Measurements from ENCODE around the gene CCN2.
"Not testable (repeated sequence)": the region's sequence is repeated elsewhere in the genome, so short reads cannot be mapped to it uniquely, and the experiment has no call there.

The CCN2 gene

DNA sequence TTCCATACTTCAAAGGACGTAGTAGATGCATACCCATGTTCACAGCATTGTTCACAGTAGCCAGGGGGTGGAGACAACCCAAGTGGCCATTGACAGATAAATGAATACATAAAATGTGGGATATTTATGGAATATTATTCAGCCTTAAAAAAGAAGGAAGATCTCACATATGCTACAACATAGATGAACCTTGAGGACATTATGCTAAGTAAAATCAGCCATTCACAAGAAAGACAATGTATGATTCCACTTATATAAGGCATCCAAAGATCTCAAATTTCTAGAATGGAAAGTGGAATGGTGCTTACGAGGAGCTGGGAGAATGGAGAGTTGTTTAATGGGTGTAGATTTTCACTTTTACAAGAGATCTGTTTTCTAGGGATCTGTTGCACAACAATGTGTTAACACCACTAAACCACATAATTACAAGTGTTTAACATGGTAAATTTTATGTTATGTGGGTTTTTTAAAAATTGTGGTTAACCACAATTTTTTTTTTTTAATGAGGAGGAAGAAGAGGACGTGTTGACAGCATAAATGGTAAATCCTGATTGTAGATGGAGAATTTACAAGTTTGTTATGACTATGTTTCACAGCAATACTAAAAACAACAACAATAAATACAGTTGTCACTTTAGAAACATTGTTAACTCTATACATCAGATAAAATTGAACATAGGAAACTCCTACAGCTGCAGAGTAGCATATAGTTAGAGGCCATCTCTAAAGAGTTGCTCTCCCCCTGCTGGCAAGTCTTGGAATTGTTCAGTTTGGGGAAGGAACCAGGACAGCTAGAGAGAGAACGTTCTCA, 41.6 kb downstream of the CCN2 start:
- peak; percentile 48 for DNase-seq (ENCODE audit: low read depth)

DNA sequence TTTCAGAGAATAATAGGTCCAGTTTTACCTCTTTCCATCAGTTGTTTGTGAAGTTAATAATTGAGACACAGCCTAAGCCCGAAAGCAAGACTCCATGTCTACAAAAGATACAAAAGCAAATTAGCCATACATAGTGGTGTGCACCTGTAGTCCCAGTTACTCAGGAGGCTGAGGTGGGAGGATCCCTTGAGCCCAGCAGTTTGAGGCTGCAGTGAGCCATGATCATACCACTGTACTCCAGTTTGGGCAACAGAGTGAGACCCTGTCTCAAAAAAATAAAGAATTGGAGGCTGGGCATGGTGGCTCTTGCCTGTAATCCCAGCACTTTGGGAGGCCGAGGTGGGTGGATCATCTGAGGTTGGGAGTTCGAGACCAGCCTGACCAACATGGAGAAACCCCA, 42.4 kb downstream of the CCN2 start:
- not testable (repeated sequence) for DNase-seq (ENCODE audit: low read depth)

DNA sequence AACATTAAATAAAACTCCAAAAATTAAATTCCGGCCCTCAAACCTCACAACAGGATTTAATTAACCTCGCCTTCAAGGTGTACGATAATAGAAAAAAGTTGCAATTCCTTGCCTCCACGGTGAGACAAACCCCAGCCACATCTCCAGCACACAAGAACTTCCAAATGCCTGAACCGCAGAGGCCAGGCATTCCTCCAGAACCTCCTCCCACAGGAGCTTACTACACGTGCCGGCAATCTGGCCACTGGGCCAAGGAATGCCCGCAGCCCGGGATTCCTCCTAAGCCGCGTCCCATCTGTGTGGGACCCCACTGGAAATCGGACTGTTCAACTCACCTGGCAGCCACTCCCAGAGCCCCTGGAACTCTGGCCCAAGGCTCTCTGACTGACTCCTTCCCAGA, 47.4 kb downstream of the CCN2 start:
- not testable (repeated sequence) for DNase-seq (ENCODE audit: low read depth)

DNA sequence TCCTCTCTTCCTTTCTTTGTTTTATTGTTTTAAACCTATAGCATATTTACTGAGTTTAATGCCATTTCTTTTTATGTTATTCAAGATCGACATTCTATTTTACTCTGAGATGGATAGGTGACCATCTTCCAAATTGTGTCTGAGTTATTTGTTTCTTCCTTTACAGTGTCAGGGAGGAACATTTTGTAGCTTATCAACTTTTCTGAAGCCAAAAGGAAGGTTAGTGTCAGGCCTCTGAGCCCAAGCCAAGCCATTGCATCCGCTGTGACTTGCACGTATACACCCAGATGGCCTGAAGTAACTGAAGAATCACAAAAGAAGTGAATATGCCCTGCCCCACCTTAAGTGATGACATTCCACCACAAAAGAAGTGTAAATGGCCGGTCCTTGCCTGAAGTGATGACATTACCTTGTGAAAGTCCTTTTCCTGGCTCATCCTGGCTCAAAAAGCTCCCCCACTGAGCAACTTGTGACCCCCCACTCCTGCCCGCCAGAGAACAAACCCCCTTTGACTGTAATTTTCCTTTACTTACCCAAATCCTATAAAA, 49.8 kb downstream of the CCN2 start:
- not testable (repeated sequence) for DNase-seq (ENCODE audit: low read depth)

DNA sequence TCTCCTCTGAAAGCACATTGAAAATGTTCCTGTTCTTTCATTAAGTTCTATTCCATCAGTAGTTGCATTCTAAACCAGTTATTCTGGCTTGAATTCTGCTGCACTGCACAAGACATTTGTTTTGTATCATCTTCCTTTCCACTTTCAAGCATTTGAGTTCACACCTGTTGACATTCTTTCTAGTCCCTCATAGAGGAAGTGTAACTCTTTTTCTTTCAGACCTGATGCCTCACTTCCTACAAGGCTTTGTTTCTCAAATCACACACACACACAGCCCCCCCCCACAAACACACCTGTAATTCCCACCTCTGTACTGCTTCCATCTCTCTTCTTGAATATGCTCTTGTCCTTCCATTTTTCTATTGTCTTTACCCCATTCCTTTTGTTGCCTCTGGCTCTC, 50.9 kb downstream of the CCN2 start:
- DNase-seq (ENCODE audit: low read depth): no peak

DNA sequence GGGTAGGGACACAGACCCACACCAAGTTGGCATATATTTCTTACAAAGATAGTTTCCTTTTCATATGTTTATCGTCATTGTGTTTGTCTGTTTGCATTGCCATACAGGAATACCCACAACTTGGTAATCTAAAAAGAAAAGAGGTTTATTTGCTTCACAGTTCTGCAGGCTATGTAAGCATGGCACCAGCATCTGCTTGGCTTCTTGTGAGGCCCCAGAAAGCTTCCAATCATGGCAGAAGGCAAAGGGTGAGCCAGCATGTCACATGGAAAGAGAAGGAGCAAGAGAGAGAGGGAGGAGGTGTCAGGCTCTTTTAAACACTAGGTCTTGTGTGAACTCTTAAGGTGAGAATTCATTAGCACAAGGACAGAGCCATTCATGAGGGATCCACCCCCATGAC, 52.5 kb downstream of the CCN2 start:
- no peak for DNase-seq (ENCODE audit: low read depth)
